ENCODE results near the gene KCP. TPM values are rescaled to one million over a fixed set of nuclear protein-coding genes. Genes with fewer than 3 reads are reported as not detected.

Gene KCP
- total and polyA plus RNA-seq, 7 experiments from 2014 or later: 0.10 to 1.6 (median 0.24) TPM; not detected in 3

GRCh38 chr7:128872394-128872824 lies 38.1 kb downstream of the KCP start:
- Histone ChIP-seq H3K36me3 (ENCODE audit: control insufficient read depth in 2 of 3, insufficient read depth in 3 of 3, low read length in 3 of 3) (no peaks in the 10 kb centered on the region), H3K27me3 (ENCODE audit: control insufficient read depth in 2 of 2, insufficient read depth in 2 of 2, low read length in 2 of 2) (no peaks in the 10 kb centered on the region), H3K4me3 (ENCODE audit: low read length) (no peak overlapping the region), H3K9me3 (ENCODE audit: control insufficient read depth in 2 of 3, low read length in 3 of 3) (no peaks in the 10 kb centered on the region), H3K27ac (ENCODE audit: low read depth, low read length) (no peak overlapping the region), H3K4me1 (ENCODE audit: control insufficient read depth in 2 of 2, insufficient read depth in 2 of 2, low read length in 2 of 2) (peaks cover 0 to 4% of the 10 kb centered on the region in 2 donors)
- POLR2A ChIA-PET: interaction anchor here (0.7 kb wide), 1 partner anchor 959 kb away, joined by 3 read pairs; no protein-coding TSS in a partner anchor
- H3K27me3 Mint-ChIP-seq: peaks cover 0 to 32% (median 0%) of the 10 kb centered on the region in 5 donors
- DNase-seq (no peak), ATAC-seq (no peak)
- H3K4me3 Mint-ChIP-seq: no peak overlapping the region
- intact Hi-C loops (cut with micrococcal nuclease): no loop called here
- H3K36me3 Mint-ChIP-seq: peaks cover 0 to 3% (median 0%) of the 10 kb centered on the region in 5 donors
- H3K27ac Mint-ChIP-seq: no peak overlapping the region
- CTCF ChIA-PET: no interaction called here
- no peaks in the 10 kb centered on the region for H3K9me3 Mint-ChIP-seq
- H3K4me1 Mint-ChIP-seq: peaks cover 5 to 13% (median 9%) of the 10 kb centered on the region in 7 donors

DNA sequence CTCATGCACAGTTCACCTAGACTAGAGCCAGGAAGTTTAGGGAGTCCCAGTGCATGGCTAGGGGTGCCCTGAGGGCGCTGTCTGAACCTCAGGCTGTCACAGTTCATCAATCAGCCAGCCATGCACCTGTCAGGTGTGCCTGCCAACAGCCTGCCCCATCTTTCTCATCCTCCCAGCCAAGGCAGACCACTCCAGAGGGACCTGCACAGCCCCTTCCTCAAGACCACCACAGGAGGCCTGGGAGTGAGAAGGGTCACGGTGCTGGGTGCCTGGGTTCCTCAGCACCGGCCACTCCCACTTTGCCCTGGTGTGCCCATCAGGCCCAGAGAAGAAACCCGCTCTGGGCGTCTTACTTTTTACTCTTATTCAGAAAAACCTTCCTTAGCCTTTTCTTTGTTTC lies 39.5 kb downstream of the KCP start:
- Histone ChIP-seq H3K36me3 (ENCODE audit: control insufficient read depth in 2 of 3, insufficient read depth in 3 of 3, low read length in 3 of 3) (peaks cover 0 to 2% (median 0%) of the 10 kb centered on the region in 3 experiments), H3K4me1 (ENCODE audit: control insufficient read depth in 2 of 2, insufficient read depth in 2 of 2, low read length in 2 of 2) (peaks cover 0 to 4% of the 10 kb centered on the region in 2 donors), H3K27me3 (ENCODE audit: control insufficient read depth in 2 of 2, insufficient read depth in 2 of 2, low read length in 2 of 2) (no peaks in the 10 kb centered on the region), H3K27ac (ENCODE audit: low read depth, low read length) (no peak overlapping the region), H3K9me3 (ENCODE audit: control insufficient read depth in 2 of 3, low read length in 3 of 3) (no peaks in the 10 kb centered on the region), H3K4me3 (ENCODE audit: low read length) (no peak overlapping the region)
- CTCF ChIA-PET: interaction anchor here (1.2 kb wide), 1 partner anchor 12 kb away, joined by 3 read pairs; no protein-coding TSS in a partner anchor
- Mint-ChIP-seq H3K4me3 (peak overlapping the region; percentile 10 to 85 (median 78)), H3K27ac (no peak overlapping the region), H3K36me3 (peaks cover 0 to 7% (median 0%) of the 10 kb centered on the region in 5 donors), H3K27me3 (peaks cover 0 to 32% (median 0%) of the 10 kb centered on the region in 5 donors), H3K4me1 (peaks cover 6 to 19% (median 12%) of the 10 kb centered on the region in 7 donors), H3K9me3 (no peaks in the 10 kb centered on the region)
- intact Hi-C loops (cut with micrococcal nuclease): no loop called here
- DNase-seq (no peak), ATAC-seq (no peak)
- POLR2A ChIA-PET: no interaction called here

- Histone ChIP-seq H3K36me3 (ENCODE audit: control insufficient read depth in 2 of 3, insufficient read depth in 3 of 3, low read length in 3 of 3) (peaks cover 0 to 13% (median 0%) of the 10 kb centered on the region in 3 experiments), H3K4me1 (ENCODE audit: control insufficient read depth in 2 of 2, insufficient read depth in 2 of 2, low read length in 2 of 2) (peaks cover 0 to 4% of the 10 kb centered on the region in 2 donors), H3K4me3 (ENCODE audit: low read length) (peak overlapping the region; percentile 56), H3K27ac (ENCODE audit: low read depth, low read length) (no peak overlapping the region), H3K9me3 (ENCODE audit: control insufficient read depth in 2 of 3, low read length in 3 of 3) (no peaks in the 10 kb centered on the region), H3K27me3 (ENCODE audit: control insufficient read depth in 2 of 2, insufficient read depth in 2 of 2, low read length in 2 of 2) (no peaks in the 10 kb centered on the region)
- H3K4me3 Mint-ChIP-seq: peak overlapping the region; percentile 76 to 85 (median 81)
- H3K4me1 Mint-ChIP-seq: peaks cover 11 to 29% (median 19%) of the 10 kb centered on the region in 7 donors
- ChIA-PET CTCF (no interaction called here), POLR2A (no interaction called here)
- H3K36me3 Mint-ChIP-seq: peaks cover 0 to 11% (median 5%) of the 10 kb centered on the region in 5 donors
- intact Hi-C loops (cut with micrococcal nuclease): loop anchor here (1.0 to 10.0 kb wide), 3 partner anchors 13 to 1215 kb away; partner anchors contain the start of gene SND1 (in 1 of the 2)
- H3K9me3 Mint-ChIP-seq: no peaks in the 10 kb centered on the region
- ATAC-seq (peak; percentile 22), DNase-seq (peak in 1 of 9 donors; percentile 19)
- H3K27ac Mint-ChIP-seq: no peak overlapping the region
- H3K27me3 Mint-ChIP-seq: peaks cover 0 to 32% (median 0%) of the 10 kb centered on the region in 5 donors
These were observed 40.6 kb downstream of the KCP start for GRCh38 chr7:128869944-128870285.

- peaks cover 11 to 34% (median 23%) of the 10 kb centered on the region in 7 donors for H3K4me1 Mint-ChIP-seq
- no peak overlapping the region for H3K27ac Mint-ChIP-seq
- Histone ChIP-seq H3K4me1 (ENCODE audit: control insufficient read depth in 2 of 2, insufficient read depth in 2 of 2, low read length in 2 of 2) (peaks cover under 1 to 4% of the 10 kb centered on the region in 2 donors), H3K4me3 (ENCODE audit: low read length) (peak overlapping the region; percentile 56), H3K27me3 (ENCODE audit: control insufficient read depth in 2 of 2, insufficient read depth in 2 of 2, low read length in 2 of 2) (no peaks in the 10 kb centered on the region), H3K27ac (ENCODE audit: low read depth, low read length) (peak overlapping the region; percentile 18), H3K36me3 (ENCODE audit: control insufficient read depth in 2 of 3, insufficient read depth in 3 of 3, low read length in 3 of 3) (peaks cover 0 to 16% (median 0%) of the 10 kb centered on the region in 3 experiments), H3K9me3 (ENCODE audit: control insufficient read depth in 2 of 3, low read length in 3 of 3) (no peaks in the 10 kb centered on the region)
- H3K27me3 Mint-ChIP-seq: peaks cover 0 to 32% (median 0%) of the 10 kb centered on the region in 5 donors
- ChIA-PET POLR2A (no interaction called here), CTCF (no interaction called here)
- peak; percentile 18 to 63 (median 38) for DNase-seq
- H3K9me3 Mint-ChIP-seq: no peaks in the 10 kb centered on the region
- H3K36me3 Mint-ChIP-seq: peaks cover 0 to 11% (median 5%) of the 10 kb centered on the region in 5 donors
- intact Hi-C loops (cut with micrococcal nuclease): loop anchor here (1.0 to 10.0 kb wide), 3 partner anchors 14 to 1215 kb away; partner anchors contain the start of gene SND1 (in 1 of the 2)
- H3K4me3 Mint-ChIP-seq: peak overlapping the region; percentile 47 to 81 (median 67)
- ATAC-seq: peak; percentile 84
These were observed 41.2 kb downstream of the KCP start for GRCh38 chr7:128869138-128869943.

DNA sequence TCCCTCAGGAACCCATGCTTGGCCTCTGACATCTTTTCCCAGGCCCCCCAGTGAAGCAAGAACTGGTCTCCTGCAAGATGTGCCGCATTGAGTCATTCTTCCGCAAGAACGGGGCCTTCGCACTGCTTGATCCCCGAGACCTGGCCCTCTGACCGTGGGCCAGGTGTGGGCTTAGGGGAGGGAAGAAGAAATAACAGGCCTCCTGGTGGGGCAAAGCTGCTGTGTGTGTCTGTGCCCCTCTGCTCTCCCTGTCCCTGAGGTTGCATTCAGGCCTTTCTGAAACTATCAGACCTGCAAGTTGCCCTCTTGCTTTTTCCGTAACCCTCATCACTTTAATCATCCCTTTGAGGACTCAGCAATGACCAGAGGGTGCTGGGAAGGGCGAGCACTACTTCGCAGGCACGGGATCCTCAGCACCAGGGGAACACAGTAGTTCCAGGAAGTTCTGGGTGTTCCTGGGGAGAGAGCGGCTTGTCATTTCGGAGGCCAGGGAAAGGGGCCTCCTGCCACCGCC lies 41.8 kb downstream of the KCP start:
- Histone ChIP-seq H3K27me3 (ENCODE audit: control insufficient read depth in 2 of 2, insufficient read depth in 2 of 2, low read length in 2 of 2) (no peaks in the 10 kb centered on the region), H3K27ac (ENCODE audit: low read depth, low read length) (no peak overlapping the region), H3K4me1 (ENCODE audit: control insufficient read depth in 2 of 2, insufficient read depth in 2 of 2, low read length in 2 of 2) (peaks cover 7% of the 10 kb centered on the region in 2 donors), H3K4me3 (ENCODE audit: low read length) (peak overlapping the region; percentile 56), H3K36me3 (ENCODE audit: control insufficient read depth in 2 of 3, insufficient read depth in 3 of 3, low read length in 3 of 3) (peaks cover 0 to 16% (median 0%) of the 10 kb centered on the region in 3 experiments), H3K9me3 (ENCODE audit: control insufficient read depth in 2 of 3, low read length in 3 of 3) (no peaks in the 10 kb centered on the region)
- peaks cover 15 to 37% (median 29%) of the 10 kb centered on the region in 7 donors for H3K4me1 Mint-ChIP-seq
- H3K36me3 Mint-ChIP-seq: peaks cover 0 to 11% (median 5%) of the 10 kb centered on the region in 5 donors
- intact Hi-C loops (cut with micrococcal nuclease): loop anchor here (1.0 to 10.0 kb wide), 3 partner anchors 15 to 1214 kb away; partner anchors contain the start of gene SND1 (in 1 of the 2)
- peak overlapping the region; percentile 47 to 81 (median 67) for H3K4me3 Mint-ChIP-seq
- CTCF ChIA-PET: no interaction called here
- no peak overlapping the region for H3K27ac Mint-ChIP-seq
- POLR2A ChIA-PET: no interaction called here
- no peak for DNase-seq
- peaks cover 0 to 32% (median 0%) of the 10 kb centered on the region in 5 donors for H3K27me3 Mint-ChIP-seq
- peak; percentile 1 for ATAC-seq
- H3K9me3 Mint-ChIP-seq: no peaks in the 10 kb centered on the region

- Mint-ChIP-seq H3K27ac (no peak overlapping the region), H3K4me3 (peak overlapping the region in 9 of 10 donors; percentile 48 to 81 (median 67)), H3K4me1 (peaks cover 17 to 39% (median 31%) of the 10 kb centered on the region in 7 donors), H3K36me3 (peaks cover 0 to 11% (median 5%) of the 10 kb centered on the region in 5 donors), H3K27me3 (peaks cover 0 to 32% (median 0%) of the 10 kb centered on the region in 5 donors), H3K9me3 (no peaks in the 10 kb centered on the region)
- Histone ChIP-seq H3K27me3 (ENCODE audit: control insufficient read depth in 2 of 2, insufficient read depth in 2 of 2, low read length in 2 of 2) (no peaks in the 10 kb centered on the region), H3K4me1 (ENCODE audit: control insufficient read depth in 2 of 2, insufficient read depth in 2 of 2, low read length in 2 of 2) (peaks cover 11 to 12% of the 10 kb centered on the region in 2 donors), H3K36me3 (ENCODE audit: control insufficient read depth in 2 of 3, insufficient read depth in 3 of 3, low read length in 3 of 3) (peaks cover 0 to 16% (median 0%) of the 10 kb centered on the region in 3 experiments), H3K4me3 (ENCODE audit: low read length) (no peak overlapping the region), H3K9me3 (ENCODE audit: control insufficient read depth in 2 of 3, low read length in 3 of 3) (no peaks in the 10 kb centered on the region), H3K27ac (ENCODE audit: low read depth, low read length) (no peak overlapping the region)
- POLR2A ChIA-PET: no interaction called here
- DNase-seq (no peak), ATAC-seq (no peak)
- intact Hi-C loops (cut with micrococcal nuclease): loop anchor here (10.0 kb wide), 2 partner anchors 333 to 1213 kb away; partner anchors contain the start of gene SND1 (in 1 of the 2)
- CTCF ChIA-PET: interaction anchor here (1.2 kb wide), 1 partner anchor 15 kb away, joined by 3 read pairs; no protein-coding TSS in a partner anchor
These were observed 42.5 kb downstream of the KCP start for GRCh38 chr7:128867842-128868623.

All from naive thymus-derived CD4-positive, alpha-beta T cell (primary cell).